ENCODE data around the gene TEPSIN.

TEPSIN gene

DNA sequence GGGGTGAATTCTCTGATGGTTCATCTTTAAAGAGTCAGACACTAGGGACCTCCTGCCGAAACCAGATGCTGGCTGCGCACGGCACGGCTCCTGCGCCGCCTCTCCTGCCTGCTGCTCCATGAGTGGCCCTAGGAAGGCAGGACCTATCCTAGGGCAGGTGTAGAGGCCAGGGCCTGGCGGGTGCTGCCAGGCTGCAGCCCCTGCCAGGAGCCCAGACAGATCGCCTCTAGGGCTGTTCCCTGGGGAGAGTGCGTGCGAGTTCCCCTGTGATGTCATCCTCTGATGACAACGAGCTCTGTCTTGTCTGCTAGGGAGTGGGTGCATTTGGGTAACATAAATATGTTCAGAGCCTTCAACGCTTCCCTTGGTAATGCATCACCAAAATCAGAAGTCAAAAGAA lies 32.4 kb upstream of the TEPSIN start:
- no peak for DNase-seq (ENCODE audit: extremely low read depth in 1 of 2, low read depth in 1 of 2)

DNA sequence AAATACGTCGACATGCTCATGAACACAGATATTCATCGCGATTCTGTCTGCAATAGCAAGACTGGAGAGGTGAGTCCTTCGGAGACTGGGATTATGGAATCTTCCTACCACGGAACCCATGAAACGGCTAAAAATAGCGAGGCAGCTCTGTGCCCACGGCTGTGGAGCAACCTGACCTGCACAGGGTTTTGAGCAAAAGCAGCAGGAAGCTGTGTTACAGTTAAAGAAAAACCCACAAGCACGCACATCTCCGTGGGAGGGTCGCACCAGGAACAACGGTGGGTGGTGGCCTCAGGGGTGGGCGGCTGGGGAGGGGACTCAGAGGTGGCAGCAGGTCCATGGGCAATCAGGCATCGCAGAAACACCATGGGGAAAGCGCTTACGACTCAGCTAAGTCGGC lies 31.4 kb upstream of the TEPSIN start:
- DNase-seq (ENCODE audit: extremely low read depth in 1 of 2, low read depth in 1 of 2): no peak

DNA sequence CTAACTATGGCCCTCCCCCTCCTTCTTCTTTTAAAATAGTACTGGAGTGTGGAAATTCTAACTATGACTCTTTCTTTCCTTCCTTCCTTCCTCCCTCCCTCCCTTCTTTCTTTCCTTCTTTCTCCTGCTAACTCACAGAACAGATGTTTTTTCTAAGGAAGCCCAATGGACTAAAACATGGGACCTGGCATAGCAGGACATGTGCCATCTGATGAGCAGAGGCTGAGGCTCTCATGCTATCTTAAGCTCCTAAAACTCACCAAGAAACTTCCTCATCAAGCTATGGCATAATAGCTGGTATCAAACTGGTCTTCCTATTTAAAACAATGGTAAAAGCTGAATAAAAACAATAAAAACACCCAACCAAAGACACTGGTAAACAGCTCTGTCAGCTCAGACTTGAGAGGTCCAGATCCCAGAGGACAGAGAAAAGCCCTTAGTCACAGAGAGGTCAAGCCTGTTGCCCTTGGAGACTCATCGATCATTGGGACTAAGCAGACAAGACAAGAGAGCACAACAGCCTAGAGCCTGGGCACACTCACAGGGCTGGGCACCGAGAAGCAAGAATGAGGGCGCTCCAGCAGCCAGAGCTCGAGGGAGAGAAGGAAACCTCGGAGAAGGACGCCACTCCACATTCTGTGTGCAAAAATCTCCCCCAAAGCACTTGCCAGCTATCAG lies 28.7 kb upstream of the TEPSIN start:
- no peak for DNase-seq (ENCODE audit: extremely low read depth in 1 of 2, low read depth in 1 of 2)

DNA sequence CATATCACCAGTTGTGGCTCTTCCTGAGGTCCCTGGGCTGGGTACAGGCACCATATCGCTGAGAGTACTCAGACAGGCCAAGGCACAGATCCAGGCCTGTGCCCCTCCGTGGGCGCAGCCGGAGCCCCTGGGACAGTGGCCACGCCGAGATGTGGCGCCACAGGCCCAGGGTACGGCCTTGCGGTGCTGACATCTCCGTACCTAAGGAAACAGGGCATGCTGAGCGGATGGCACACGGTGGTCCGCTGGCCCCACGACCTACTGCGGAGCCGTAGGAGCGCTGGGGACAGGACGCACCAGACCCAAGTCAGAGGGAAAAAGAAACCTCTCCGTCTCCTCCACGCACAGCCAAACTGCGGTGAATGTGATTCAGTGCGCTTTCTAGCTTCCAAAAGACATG lies 26.7 kb upstream of the TEPSIN start:
- DNase-seq (ENCODE audit: extremely low read depth in 1 of 2, low read depth in 1 of 2): no peak

DNA sequence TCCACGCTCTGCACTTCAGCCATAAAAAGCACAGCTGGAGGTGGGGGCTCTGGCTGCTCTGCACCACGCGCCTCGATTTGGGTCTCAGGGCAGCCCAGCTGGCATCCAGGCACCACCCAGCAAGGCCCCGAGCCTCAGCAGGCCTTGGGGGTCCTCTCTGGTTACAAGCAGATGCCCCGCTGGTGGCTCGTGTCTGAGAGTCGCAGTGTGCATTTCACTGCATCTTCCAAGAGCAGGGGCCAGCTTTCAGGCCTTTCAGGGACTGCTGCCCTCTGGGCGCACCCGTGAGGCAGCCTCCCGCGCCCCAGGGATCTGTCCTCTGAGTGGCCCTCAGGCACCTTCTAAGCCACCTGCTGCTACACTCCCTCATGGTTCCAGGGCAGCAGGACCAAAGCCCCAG lies 25.8 kb upstream of the TEPSIN start:
- DNase-seq (ENCODE audit: extremely low read depth in 1 of 2, low read depth in 1 of 2): no peak

DNA sequence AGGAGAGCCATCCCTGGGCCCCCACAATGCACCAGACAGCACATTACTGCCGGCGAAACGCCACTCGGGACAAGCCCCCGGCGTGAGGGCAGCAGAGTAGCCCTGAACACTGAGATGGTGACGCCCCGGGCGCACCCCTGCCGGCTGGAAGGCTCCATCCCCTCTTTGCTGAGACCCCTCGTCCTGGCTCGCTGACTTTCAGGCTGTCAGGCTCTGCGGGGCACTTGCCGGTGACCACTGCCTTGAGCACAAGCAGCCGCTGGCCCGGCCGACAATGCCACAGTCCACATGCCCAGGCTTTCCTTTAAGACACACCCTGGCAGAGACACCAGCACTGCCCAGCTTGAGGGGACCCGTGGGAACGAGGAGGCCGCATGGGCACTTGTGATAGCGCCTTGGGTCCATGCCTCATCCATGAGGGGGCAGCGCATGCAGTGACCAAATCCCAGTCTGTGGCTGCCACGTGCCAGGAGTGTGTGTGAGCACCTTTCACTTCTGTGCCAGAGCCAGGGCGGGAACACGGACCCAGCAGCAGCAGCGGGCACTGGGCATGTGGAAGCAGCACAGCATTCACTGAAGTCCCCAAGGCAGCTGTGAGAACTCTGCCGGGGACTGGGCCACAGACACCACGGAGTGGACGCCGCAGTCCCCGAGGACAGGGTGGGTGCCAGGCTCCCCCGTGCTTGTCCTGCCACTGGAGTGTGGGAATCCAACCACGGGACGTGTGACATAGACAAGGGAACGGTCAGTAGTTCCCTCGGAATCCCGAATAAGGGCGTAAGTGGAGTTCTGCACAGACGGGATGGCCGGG lies 24.7 kb upstream of the TEPSIN start:
- DNase-seq (ENCODE audit: extremely low read depth in 1 of 2, low read depth in 1 of 2): no peak

DNA sequence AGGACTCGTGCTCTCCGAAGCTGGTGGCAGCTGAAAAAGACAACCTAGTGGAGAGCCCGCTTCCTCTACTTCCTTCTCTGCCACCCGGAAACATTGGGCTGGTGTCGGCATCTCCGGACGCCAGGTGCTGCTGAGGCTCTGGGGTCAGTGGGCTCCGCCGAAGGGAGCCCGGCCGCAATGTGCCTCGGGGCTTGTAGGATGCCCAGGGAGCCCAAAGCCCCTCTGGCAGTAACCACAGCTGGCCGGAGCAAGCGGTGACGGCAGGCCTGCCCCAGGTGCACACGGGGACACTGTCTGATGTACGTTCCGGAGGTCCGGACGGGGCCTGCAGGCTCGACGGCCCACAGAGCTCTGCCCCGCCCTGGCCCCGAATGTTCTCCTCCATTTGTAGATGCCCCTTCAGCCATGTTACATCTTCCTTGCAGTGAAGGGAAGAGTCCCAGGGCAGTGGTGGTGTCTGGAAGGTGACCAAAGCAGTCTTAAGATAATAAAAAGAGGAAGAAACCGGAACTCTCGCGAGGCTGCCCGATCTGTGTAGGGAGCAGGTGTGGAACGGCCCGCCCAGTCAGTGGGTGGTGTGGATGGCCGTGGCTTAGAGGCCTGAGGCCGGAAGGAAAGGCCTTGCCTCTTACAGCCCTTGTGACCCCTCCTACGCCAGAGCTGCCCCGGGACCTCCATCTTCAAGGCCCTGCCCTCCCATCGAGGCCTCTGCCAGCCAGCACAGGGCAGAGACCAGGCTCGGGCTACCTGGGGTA lies 22.9 kb upstream of the TEPSIN start:
- no peak for DNase-seq (ENCODE audit: extremely low read depth in 1 of 2, low read depth in 1 of 2)

DNA sequence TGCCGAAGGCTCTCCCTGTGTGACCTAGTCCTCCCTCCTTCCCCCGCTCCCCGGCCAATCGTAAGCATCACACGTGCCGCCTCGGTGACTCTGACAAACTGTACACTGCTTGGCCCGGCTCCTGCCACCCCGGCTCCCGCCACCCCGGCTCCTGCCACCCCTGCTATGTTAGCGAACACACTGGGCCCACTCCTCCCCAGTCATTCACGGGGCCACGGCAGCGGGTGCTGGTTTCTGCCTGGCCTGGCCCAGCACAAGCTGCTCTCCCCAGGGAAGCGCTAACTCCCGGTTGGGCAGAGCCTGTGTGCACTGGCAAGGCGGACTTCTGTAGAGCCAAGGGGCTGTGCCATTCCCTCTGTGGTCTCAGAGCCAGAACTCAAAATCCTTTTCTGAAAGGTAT lies 22.2 kb upstream of the TEPSIN start:
- DNase-seq (ENCODE audit: extremely low read depth in 1 of 2, low read depth in 1 of 2): no peak

DNA sequence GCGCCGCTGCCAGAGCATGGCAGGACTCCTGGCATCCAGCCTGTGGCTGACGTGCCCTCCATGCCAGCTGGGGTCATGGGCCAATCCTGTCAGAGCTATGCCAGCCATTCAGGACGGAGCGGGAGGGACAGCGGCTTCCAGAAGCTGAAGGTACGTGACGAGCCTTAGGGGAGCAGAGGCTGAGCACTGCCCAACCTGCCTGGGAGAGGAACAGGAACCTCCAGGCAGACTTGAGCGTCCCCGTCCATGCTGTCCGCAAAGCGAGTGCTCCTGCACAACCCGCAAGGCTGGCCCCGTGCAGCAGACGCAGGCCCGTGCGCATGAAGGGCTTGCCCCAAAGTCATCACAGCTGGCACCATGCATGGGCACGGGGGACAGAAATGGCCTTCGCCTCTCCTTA lies 21.8 kb upstream of the TEPSIN start:
- DNase-seq (ENCODE audit: extremely low read depth in 1 of 2, low read depth in 1 of 2): no peak

DNA sequence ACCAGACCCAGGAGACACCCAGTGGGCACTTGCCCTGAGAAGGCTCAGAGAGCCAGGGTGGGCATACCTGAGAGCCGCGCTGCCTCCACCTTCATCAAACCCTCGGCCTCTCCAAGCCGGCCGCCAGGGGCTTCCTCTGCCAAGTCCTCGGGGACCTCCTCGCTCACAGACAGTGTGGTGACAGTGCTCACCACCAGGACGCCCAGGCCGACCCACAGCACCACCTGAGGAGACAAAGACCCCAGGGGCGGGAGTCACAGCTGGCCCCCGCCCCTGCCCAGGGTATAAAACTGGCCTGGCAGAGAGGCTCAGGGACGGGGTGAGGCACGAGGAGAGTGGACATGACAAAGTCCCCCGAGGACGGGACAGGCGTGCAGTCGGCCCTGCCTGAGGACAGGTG lies 21.3 kb upstream of the TEPSIN start:
- no peak for DNase-seq (ENCODE audit: extremely low read depth in 1 of 2, low read depth in 1 of 2)

DNA sequence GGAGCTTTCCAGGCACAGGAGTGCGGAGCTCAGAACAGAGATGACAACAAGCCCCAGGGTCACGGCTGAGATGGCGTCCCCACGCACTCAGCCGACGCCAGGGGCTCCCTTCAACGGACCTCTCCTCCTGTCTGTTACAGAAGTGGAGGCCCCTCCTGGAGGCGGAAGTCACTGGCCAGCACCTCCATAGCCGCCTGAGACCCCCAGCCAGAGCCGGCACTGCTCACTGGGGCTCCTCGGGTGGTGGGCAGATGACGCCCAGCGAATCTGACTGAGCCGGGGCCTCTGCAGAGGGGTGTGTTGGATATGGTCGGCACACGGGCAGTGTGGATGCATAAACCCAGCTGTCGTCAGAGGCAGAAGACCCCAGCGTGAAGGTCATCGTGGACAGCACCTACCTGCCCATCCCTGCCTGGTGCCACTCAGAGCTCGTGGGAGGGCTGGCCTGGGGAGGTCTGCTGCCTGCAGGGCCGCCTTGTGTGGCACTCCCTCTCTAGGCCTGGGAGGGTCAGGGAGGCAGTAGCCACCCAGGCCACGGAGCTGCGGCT lies 20.3 kb upstream of the TEPSIN start:
- DNase-seq (ENCODE audit: extremely low read depth in 1 of 2, low read depth in 1 of 2): no peak

DNA sequence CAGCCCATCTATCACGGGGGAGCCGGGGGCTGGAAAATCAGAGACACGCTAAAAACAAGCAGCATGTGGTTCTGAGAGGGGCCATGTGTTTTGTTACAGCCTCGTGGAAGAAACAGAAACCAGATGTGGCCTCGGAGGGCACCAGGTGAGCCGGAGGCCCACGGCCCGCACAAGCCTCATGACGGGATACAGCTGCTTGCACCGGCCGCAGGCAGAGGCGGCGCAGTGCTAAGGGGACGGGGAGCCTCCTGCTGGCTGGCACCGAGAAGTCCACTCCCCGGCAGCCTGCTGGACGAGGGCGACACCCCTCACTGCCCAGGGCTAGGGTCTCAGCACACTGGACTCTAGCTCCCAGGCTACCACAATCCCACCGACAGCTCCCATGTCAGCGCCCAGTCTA lies 19.4 kb upstream of the TEPSIN start:
- DNase-seq (ENCODE audit: extremely low read depth in 1 of 2, low read depth in 1 of 2): no peak

DNA sequence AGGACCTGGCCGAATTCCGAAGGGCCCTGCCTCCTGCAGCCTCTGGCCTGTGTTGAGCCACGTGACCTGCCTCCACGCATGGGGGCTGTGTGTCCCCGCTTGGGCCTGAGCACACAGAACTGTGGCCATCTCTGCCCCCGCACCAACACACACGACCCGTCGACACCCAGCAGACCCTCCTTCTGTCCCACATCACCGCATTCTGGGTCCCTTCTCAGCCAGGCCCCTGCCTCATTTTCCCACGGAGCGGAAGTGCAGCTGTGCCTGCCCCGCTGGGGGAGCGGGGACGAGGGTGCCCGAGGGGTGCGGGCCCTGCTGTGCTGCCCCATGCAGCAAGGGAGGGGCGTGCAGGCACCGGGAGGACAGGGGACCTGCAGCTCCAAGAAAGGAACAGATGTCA lies 18.7 kb upstream of the TEPSIN start:
- DNase-seq (ENCODE audit: extremely low read depth in 1 of 2, low read depth in 1 of 2): no peak

DNA sequence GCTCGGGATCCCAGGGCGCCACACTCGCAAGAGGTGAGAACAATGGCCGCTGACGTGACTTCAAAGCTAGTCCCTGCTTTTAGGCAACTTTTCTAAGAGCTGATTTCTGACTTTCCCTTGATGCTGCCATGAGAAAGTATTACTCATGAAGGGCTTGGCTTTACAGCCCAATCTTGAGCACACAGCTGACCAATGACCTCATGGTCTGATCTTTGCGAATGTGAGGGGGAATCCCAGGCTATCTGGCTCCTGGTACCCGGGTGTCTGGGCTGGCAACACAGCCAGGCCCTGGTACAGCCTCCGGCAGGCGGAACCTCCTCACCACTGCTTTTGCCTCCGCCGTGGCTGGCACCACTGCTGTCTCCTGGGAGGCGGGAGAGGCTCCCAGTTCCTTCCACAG lies 17.8 kb upstream of the TEPSIN start:
- DNase-seq (ENCODE audit: extremely low read depth in 1 of 2, low read depth in 1 of 2): no peak

DNA sequence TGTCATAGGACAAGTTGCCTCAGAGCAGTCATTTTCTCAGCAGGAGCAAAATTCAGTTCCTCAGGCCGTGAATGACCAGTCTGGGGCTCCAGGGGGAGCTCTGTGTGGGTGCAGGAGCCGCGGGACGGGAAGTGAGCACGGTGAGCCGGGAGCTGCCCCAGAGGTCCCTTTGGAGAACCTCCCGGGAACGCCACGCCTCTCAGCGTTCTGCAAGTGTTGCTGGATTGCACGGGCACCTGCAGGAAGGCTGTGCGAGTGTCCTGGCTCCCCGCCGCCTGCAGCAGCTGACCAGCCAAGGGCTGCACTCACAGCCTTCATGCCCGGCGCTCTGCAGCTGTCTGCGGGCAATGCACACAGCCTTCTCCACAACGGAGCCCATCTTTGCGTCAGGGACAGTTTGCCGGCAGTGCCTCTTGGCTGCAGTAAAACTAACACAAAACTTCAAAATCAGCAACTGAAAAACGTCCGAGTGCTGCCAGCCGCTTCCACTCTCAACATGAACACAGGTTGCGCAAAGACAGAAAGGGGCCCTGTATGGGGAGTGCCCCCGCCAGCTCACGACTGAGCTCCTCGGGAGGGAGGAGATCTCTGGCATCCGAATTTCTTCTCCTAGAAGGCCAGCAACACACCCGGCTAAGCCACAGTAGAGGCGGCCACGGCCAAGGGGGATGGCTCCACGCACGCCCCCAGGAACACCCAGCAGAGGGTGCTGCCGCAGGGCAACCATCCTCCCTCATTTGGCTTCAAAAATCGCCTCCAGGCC lies 16.3 kb upstream of the TEPSIN start:
- DNase-seq (ENCODE audit: extremely low read depth in 1 of 2, low read depth in 1 of 2): no peak

DNA sequence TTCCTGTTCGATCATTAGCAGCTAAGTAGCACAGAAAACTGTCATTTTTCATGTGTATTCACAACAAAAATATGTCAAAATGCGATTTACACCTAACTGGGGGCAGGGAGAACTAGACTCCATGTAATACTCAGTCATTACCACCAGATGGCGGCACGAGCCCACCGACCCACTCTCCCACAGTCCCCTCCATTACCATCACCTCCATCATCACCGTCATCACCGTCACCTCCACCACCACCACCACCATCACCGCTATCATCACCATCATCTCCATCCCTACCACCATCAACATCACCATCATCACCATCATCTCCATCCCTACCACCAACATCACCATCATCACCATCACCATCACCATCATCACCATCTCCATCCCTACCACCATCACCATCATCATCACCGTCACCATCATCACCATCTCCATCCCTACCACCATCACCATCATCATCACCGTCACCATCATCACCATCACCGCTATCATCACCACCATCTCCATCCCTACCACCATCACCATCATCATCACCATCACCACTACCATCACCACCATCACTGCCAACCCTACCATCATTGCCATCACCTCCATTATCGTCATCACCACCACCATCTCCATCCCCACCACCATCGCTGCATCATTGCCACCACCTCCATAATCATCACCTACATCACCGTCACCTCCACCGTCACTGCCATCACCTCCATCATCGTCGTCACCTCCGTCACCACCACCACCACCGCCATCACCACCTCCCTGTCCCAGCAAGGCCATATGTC lies 14.7 kb upstream of the TEPSIN start:
- peak; percentile 24 to 43 for DNase-seq (ENCODE audit: extremely low read depth in 1 of 2, low read depth in 1 of 2)

DNA sequence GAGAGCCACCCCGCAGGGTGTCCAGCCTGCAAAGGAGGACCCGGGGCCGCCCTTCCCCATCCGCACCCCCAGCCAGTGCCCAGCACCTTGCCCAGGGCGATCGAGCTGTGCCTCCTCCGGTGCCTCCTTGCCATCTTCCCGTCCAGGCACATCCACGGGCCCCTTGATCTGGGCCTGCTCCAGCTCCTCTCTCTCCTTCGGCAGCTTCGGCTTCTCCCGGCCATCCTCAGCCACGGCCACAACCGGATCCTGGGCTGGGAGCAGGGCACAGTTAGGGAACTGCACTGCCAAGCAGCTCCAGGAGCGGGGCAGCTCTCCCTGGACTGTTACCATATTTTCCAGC lies 14.1 kb upstream of the TEPSIN start:
- no peak for DNase-seq (ENCODE audit: extremely low read depth in 1 of 2, low read depth in 1 of 2)

DNA sequence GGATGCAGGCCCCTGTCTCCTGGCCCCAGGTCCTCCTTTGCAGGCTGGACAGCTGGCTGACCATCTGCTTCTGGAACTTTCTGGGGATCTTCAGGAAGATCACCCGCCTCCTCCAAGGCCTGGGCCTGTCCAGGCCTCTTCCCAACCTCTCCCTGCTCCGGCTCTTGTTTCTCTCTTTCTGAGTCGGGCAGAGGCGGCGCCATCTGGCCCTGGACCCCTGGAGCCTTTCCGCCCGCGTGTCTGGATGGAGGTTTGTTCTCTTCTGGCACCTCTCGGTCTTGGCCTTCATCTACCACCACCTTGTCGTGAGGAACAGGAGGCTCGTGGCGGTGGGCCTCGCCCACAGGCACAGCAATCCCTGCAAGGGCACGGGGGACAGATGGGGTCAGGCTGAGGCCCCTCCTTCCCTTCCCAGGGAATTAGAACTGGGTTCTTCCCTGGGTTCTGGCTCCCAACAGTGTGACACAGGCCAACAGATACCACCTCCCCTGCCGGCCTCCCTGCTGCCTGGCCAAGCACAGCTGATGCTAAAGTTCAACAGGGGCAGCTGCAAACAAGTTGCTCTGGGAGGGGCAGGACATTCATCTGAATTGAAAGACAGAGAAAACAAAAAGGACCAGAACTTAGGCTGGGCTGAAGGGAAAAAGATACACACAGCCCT lies 13.6 kb upstream of the TEPSIN start:
- DNase-seq (ENCODE audit: extremely low read depth in 1 of 2, low read depth in 1 of 2): no peak

DNA sequence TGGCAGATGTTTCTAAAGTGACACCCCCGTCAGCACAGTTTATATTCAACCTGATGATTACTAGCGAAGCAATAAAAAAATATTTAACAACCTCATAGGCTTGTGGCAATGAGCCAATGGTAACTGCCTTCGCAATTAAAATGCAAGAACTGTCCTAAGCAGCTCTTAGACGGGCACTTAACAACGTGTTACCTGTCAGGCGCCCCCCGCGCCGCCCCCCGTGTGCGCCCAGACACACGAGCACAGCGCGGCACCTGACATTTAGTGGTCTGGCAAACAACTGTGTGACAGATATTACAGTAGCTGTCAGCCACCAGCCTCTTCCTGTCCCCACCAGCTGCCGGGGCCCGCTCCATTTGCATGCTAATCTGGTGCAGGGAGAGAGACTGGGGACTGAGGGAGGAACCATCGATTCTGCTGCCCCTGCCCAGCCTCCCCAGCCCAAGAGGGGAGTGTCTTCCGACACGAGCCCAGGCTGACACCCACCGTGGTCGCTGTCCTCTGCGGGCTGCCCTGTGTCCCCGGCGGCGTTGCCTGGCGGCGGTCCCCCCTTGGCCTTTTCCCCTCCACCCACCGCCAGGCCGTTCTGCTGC lies 12.9 kb upstream of the TEPSIN start:
- DNase-seq (ENCODE audit: extremely low read depth in 1 of 2, low read depth in 1 of 2): no peak
